ENCODE results near the gene FLII. TPM values are rescaled to one million over a fixed set of nuclear protein-coding genes. Genes with fewer than 3 reads are reported as not detected.

FLII gene
- total RNA-seq, 1 experiment from 2014 or later = 264 TPM

GRCh38 chr17:18291718-18292540, 33.4 kb upstream of the FLII start:
- CTCF ChIA-PET = no interaction called here
- H3K9me3 ChIP-seq (ENCODE audit: control insufficient read depth in 1 of 2, insufficient read depth in 1 of 2, low read depth in 1 of 2, low read length in 2 of 2) = no peaks in the 10 kb centered on the region
- no TSS peak for BruUV-seq (replicated peaks)
- H3K4me2 ChIP-seq (ENCODE audit: low read length) = no peak overlapping the region
- TF ChIP-seq CBX3 (IDR thresholded peaks at IDR 0.05; ENCODE audit: low read depth) (no peak), ATF3 (IDR thresholded peaks at IDR 0.05) (no peak), CEBPB (IDR thresholded peaks at IDR 0.05; ENCODE audit: low read depth) (no peak), ZNF274 (IDR thresholded peaks at IDR 0.05; ENCODE audit: low read depth, low read length) (no peak), EZH2 (IDR thresholded peaks at IDR 0.05) (no peak), RAD21 (IDR thresholded peaks at IDR 0.05; ENCODE audit: low read depth) (no peak), FOSL1 (IDR thresholded peaks at IDR 0.05; ENCODE audit: low read depth) (no peak), EZH2phosphoT487 (IDR thresholded peaks at IDR 0.05; ENCODE audit: borderline replicate concordance) (no peak), JUND (IDR thresholded peaks at IDR 0.05) (no peak)
- TF ChIP-seq, protein P1, sequence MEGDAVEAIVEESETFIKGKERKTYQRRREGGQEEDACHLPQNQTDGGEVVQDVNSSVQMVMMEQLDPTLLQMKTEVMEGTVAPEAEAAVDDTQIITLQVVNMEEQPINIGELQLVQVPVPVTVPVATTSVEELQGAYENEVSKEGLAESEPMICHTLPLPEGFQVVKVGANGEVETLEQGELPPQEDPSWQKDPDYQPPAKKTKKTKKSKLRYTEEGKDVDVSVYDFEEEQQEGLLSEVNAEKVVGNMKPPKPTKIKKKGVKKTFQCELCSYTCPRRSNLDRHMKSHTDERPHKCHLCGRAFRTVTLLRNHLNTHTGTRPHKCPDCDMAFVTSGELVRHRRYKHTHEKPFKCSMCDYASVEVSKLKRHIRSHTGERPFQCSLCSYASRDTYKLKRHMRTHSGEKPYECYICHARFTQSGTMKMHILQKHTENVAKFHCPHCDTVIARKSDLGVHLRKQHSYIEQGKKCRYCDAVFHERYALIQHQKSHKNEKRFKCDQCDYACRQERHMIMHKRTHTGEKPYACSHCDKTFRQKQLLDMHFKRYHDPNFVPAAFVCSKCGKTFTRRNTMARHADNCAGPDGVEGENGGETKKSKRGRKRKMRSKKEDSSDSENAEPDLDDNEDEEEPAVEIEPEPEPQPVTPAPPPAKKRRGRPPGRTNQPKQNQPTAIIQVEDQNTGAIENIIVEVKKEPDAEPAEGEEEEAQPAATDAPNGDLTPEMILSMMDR (IDR thresholded peaks at IDR 0.05 in 2 of 3, conservative IDR thresholded peaks at IDR 0.05 in 1 of 3; ENCODE audit: borderline replicate concordance in 1 of 3, insufficient read depth in 1 of 3, low read depth in 2 of 3, low read length in 2 of 3) = no peak
- no peaks in the 10 kb centered on the region for H3K9me2 ChIP-seq (ENCODE audit: insufficient read depth)
- H4K20me1 ChIP-seq (ENCODE audit: insufficient read depth) = no peaks in the 10 kb centered on the region
- H2AFZ ChIP-seq (ENCODE audit: low read depth, low read length, poor library complexity, severe bottlenecking) = no peak overlapping the region
- peaks cover 39 to 54% of the 10 kb centered on the region in 2 experiments for H3K36me3 ChIP-seq (ENCODE audit: control insufficient read depth in 1 of 2, insufficient read depth in 2 of 2, low read length in 2 of 2)
- no peak for DNase-seq (ENCODE audit: low read depth, low spot score)
- H3K79me2 ChIP-seq (ENCODE audit: insufficient read depth, low read length) = peaks cover 4% of the 10 kb centered on the region; the same call in 1 of the 2 replicates
- 0 out of 4 replicates have a peak, but pooled peaks cover 0 to 1% of the 10 kb centered on the region in 2 experiments for H3K4me1 ChIP-seq (ENCODE audit: control insufficient read depth in 1 of 2, insufficient read depth in 2 of 2, low read length in 2 of 2)
- POLR2A ChIA-PET = no interaction called here
- H3K9ac ChIP-seq (ENCODE audit: low read length) = no peak overlapping the region
- H3K27me3 ChIP-seq (ENCODE audit: insufficient read depth, low read length) = no peaks in the 10 kb centered on the region
- intact Hi-C loops (cut with micrococcal nuclease) = no loop called here
- H3K4me3 ChIP-seq (replicated peaks in 1 of 2; ENCODE audit: low read depth in 1 of 2, low read length in 2 of 2) = no peak overlapping the region
- H3K27ac ChIP-seq (ENCODE audit: low read depth, low read length) = no peak overlapping the region
- no peak for ATAC-seq
- RAD21 ChIA-PET (ENCODE audit: low non-redundant PET in 1 of 2, low total read pairs in 2 of 2, uncharacterized antibody in 2 of 2, unreplicated experiment in 2 of 2) = no interaction called here

All from HCT116 (cell line).